PC-3 (cell line): ENCODE results near the gene LILRA6.
"Not testable (repeated sequence)": the region's sequence is repeated elsewhere in the genome, so short reads cannot be mapped to it uniquely, and the experiment has no call there.

ENCODE experiments used
- CTCF ChIP-seq: fragments of 300-600 bp; sonication (generic); conservative IDR thresholded peaks from 2 replicates; pipeline ENCODE4 v1.5.1; 2017; ENCODE audit warnings: antibody characterized with exemption, low read depth, mild to moderate bottlenecking, low read length
- EZH2 ChIP-seq: fragments of 300-600 bp; sonication (generic); IDR thresholded peaks from one replicate; pipeline ENCODE4 v1.6.1; 2017; ENCODE audit warnings: antibody characterized with exemption, mild to moderate bottlenecking, low read length; ENCODE audit not compliant: unreplicated experiment

GRCh38 chr19:54214734-54215133 lies 27.9 kb downstream of the LILRA6 start:
- not testable (repeated sequence) for TF ChIP-seq CTCF, EZH2
